Smooth muscle cell (in vitro differentiated cells): ENCODE measurements around the gene KRAS. TPM values are rescaled to one million over a fixed set of nuclear protein-coding genes. Genes with fewer than 3 reads are reported as not detected.

ENCODE experiments used
- DNase-seq: peaks from one replicate; lab custom pipeline; 2025; ENCODE audit not compliant: unreplicated experiment; lab: John Stamatoyannopoulos, UW
- H2AFZ ChIP-seq: fragments of 200-600 bp; sonication (generic); 2 replicates; pipeline ENCODE4 v1.6.0; 2016; ENCODE audit warnings: antibody characterized with exemption, low read depth, mild to moderate bottlenecking
- H3F3A ChIP-seq: fragments of 200-600 bp; sonication (generic); 2 replicates; pipeline ENCODE4 v1.6.0; 2017; ENCODE audit warnings: antibody characterized with exemption, low read depth
- H3K27ac ChIP-seq: fragments of 200-600 bp; sonication (generic); 2 replicates; pipeline ENCODE4 v1.5.1; 2016; ENCODE audit warnings: low read depth, mild to moderate bottlenecking
- H3K27me3 ChIP-seq: fragments of 200-600 bp; sonication (generic); 2 replicates; pipeline ENCODE4 v1.6.1; 2016; ENCODE audit warnings: low read depth, mild to moderate bottlenecking
- H3K36me3 ChIP-seq: fragments of 200-600 bp; sonication (generic); 2 replicates; pipeline ENCODE4 v1.5.1; 2016; ENCODE audit warnings: low read depth
- H3K4me1 ChIP-seq: fragments of 200-600 bp; sonication (generic); 2 replicates; pipeline ENCODE4 v1.5.1; 2016; ENCODE audit warnings: low read depth
- H3K4me2 ChIP-seq: fragments of 200-600 bp; sonication (generic); 2 replicates; pipeline ENCODE4 v1.6.0; 2016; ENCODE audit warnings: mild to moderate bottlenecking
- H3K4me3 ChIP-seq: fragments of 200-600 bp; sonication (generic); 2 replicates; pipeline ENCODE4 v1.5.1; 2016; ENCODE audit warnings: mild to moderate bottlenecking
- H3K79me2 ChIP-seq: fragments of 200-600 bp; sonication (generic); 2 replicates; pipeline ENCODE4 v1.6.0; 2016; ENCODE audit warnings: low read depth, mild to moderate bottlenecking
- H3K9ac ChIP-seq: fragments of 200-600 bp; sonication (generic); 2 replicates; pipeline ENCODE4 v1.6.0; 2016; ENCODE audit warnings: low read depth
- H3K9me3 ChIP-seq: fragments of 200-600 bp; sonication (generic); replicated peaks from 2 replicates; pipeline ENCODE4 v1.5.1; 2016; ENCODE audit warnings: low read depth
- H4K20me1 ChIP-seq: fragments of 200-600 bp; sonication (generic); 2 replicates; pipeline ENCODE4 v1.6.0; 2016; ENCODE audit warnings: low read depth
- CTCF ChIP-seq: fragments of 200-600 bp; sonication (generic); IDR thresholded peaks from 2 replicates; pipeline ENCODE4 v1.5.1; 2017; ENCODE audit warnings: borderline replicate concordance, mild to moderate bottlenecking, antibody characterized with exemption; ENCODE audit not compliant: insufficient read depth, poor library complexity, severe bottlenecking
- WGBS: methylation state at CpG from one replicate; pipeline ENCODE4 v1.1.7; 2016; ENCODE audit warnings: low lambda C conversion rate; 5-methylcytosine and 5-hydroxymethylcytosine counted together
- polyA plus RNA-seq: library from polyadenylated mRNA; unstranded; fragments of >200 nt; fragmentation: Nextera tagmentation; extraction: Ambion mirVana; gene quantifications from 2 replicates; pipeline ENCODE4 v1.2.1, GENCODE V29; 2016
- total RNA-seq: library from RNA; depleted of rRNA; stranded (reverse); fragments of >200 nt; gene quantifications from 2 replicates; pipeline ENCODE4 v1.2.3, GENCODE V29; 2014

Gene KRAS
- total and polyA plus RNA-seq, 2 experiments from 2014 or later, result 15.5 to 17.1 TPM

- no peaks in the 10 kb centered on the region for H3K27me3 ChIP-seq
- H3K9ac ChIP-seq, result no peak overlapping the region
- WGBS, result 60% methylated on average over 4 of the region's 4 CpGs
- H3K9me3 ChIP-seq, result no peaks in the 10 kb centered on the region
- no peak overlapping the region for H3K4me3 ChIP-seq
- H3K4me1 ChIP-seq, result no peaks in the 10 kb centered on the region
- H3K27ac ChIP-seq, result peak overlapping the region; percentile 52
- no peak overlapping the region for H3K4me2 ChIP-seq
- TF ChIP-seq CTCF, result no peak
- H3K36me3 ChIP-seq, result no peaks in the 10 kb centered on the region
- peak overlapping the region; percentile 4 for H2AFZ ChIP-seq
- no peak for DNase-seq
- no peaks in the 10 kb centered on the region for H3F3A ChIP-seq
- no peaks in the 10 kb centered on the region for H4K20me1 ChIP-seq
- H3K79me2 ChIP-seq, result no peaks in the 10 kb centered on the region
These were observed 25.6 kb upstream of the KRAS start for GRCh38 chr12:25276199-25276937.

- Histone ChIP-seq H3K9me3 (no peaks in the 10 kb centered on the region), H3K36me3 (no peaks in the 10 kb centered on the region), H3K79me2 (no peaks in the 10 kb centered on the region), H3K27me3 (no peaks in the 10 kb centered on the region), H3K4me2 (no peak overlapping the region), H3K9ac (no peak overlapping the region), H4K20me1 (no peaks in the 10 kb centered on the region), H3K4me1 (no peaks in the 10 kb centered on the region), H3K4me3 (no peak overlapping the region), H3K27ac (no peak overlapping the region), H2AFZ (no peak overlapping the region), H3F3A (no peaks in the 10 kb centered on the region)
- TF ChIP-seq CTCF, result no peak
- no peak for DNase-seq
- 80% methylated on average over 4 of the region's 4 CpGs for WGBS
These were observed 20.9 kb upstream of the KRAS start for GRCh38 chr12:25271486-25272098.

- no peak overlapping the region for H3K4me3 ChIP-seq
- H2AFZ ChIP-seq, result no peak overlapping the region
- H3K27ac ChIP-seq, result no peak overlapping the region
- no peak for TF ChIP-seq CTCF
- H3K27me3 ChIP-seq, result no peaks in the 10 kb centered on the region
- H3K79me2 ChIP-seq, result no peaks in the 10 kb centered on the region
- H3K9ac ChIP-seq, result no peak overlapping the region
- H3K36me3 ChIP-seq, result no peaks in the 10 kb centered on the region
- H3K4me2 ChIP-seq, result no peak overlapping the region
- WGBS, result 97% methylated on average over 2 of the region's 2 CpGs
- H3K4me1 ChIP-seq, result peaks cover 5% of the 10 kb centered on the region
- H4K20me1 ChIP-seq, result no peaks in the 10 kb centered on the region
- H3F3A ChIP-seq, result no peaks in the 10 kb centered on the region
- DNase-seq, result no peak
- no peaks in the 10 kb centered on the region for H3K9me3 ChIP-seq
These were observed 19.0 kb upstream of the KRAS start for GRCh38 chr12:25269701-25270100.

GRCh38 chr12:25266497-25266896 is 15.8 kb upstream of the KRAS start:
- Histone ChIP-seq H3K27me3 (no peaks in the 10 kb centered on the region), H3K27ac (no peak overlapping the region), H2AFZ (no peak overlapping the region), H3K9ac (no peak overlapping the region), H4K20me1 (no peaks in the 10 kb centered on the region), H3K36me3 (no peaks in the 10 kb centered on the region), H3F3A (no peaks in the 10 kb centered on the region), H3K79me2 (no peaks in the 10 kb centered on the region), H3K9me3 (no peaks in the 10 kb centered on the region), H3K4me3 (no peak overlapping the region), H3K4me1 (peaks cover 13% of the 10 kb centered on the region), H3K4me2 (no peak overlapping the region)
- no peak for TF ChIP-seq CTCF
- DNase-seq, result no peak
